ENCODE measurements around the gene MAML3. TPM values are rescaled to one million over a fixed set of nuclear protein-coding genes. Genes with fewer than 3 reads are reported as not detected.

MAML3 gene
- total RNA-seq, 4 donors from 2014 or later, result 2.4 to 50.5 (median 17.8) TPM

DNA sequence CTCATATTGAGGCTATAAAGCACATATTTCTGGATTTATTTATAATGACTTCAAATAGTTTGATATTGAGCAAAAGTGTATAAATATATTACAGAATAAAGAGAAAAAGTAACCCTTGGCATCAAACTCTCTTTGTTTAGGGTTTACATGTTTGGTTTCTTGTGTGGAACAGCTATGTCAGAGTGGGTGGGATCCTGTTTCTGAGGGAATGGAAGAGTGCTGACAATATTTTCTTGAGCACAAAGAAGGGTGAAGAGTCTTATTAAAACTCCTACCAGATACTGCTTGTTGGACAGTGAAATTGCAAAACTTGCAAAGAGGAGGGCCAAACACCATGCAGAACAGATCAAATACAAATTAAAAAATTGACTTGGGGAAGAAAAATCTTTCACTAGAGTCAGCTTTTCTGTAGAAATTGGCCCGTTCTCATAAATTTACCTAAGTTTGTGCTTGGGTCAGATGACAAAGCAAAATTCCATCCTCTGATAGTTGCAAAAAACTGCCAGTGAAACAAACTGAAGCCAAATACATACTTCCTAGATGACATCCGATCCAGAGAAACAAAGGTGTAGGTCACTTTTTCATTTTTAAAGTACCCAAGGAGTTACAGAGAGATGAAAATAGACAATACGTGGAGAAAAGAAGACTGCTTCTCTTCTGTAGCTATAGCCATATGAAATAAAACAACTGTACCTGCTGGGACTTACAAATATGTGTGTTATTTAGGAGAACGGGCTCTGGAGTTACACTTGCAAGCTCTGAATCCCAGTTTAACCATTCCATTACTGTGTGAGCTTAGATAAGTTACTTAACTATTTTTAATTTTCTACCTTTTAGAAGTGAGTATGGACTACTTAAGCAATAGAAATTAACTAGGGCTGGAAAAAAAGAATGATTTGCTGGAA, 133.3 kb downstream of the MAML3 start:
- TF ChIP-seq POLR2A (IDR thresholded peaks at IDR 0.05), result no peak
- TF ChIP-seq, protein P1, sequence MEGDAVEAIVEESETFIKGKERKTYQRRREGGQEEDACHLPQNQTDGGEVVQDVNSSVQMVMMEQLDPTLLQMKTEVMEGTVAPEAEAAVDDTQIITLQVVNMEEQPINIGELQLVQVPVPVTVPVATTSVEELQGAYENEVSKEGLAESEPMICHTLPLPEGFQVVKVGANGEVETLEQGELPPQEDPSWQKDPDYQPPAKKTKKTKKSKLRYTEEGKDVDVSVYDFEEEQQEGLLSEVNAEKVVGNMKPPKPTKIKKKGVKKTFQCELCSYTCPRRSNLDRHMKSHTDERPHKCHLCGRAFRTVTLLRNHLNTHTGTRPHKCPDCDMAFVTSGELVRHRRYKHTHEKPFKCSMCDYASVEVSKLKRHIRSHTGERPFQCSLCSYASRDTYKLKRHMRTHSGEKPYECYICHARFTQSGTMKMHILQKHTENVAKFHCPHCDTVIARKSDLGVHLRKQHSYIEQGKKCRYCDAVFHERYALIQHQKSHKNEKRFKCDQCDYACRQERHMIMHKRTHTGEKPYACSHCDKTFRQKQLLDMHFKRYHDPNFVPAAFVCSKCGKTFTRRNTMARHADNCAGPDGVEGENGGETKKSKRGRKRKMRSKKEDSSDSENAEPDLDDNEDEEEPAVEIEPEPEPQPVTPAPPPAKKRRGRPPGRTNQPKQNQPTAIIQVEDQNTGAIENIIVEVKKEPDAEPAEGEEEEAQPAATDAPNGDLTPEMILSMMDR (IDR thresholded peaks at IDR 0.05), result no peak
- Histone ChIP-seq H3K9me3 (no peaks in the 10 kb centered on the region), H3K4me1 (peaks cover 0 to 5% of the 10 kb centered on the region in 2 donors), H3K36me3 (no peaks in the 10 kb centered on the region), H3K4me3 (no peak overlapping the region), H3K27me3 (no peaks in the 10 kb centered on the region), H3K27ac (peak overlapping the region; percentile 60 to 64)
- DNase-seq, result no peak
- intact Hi-C loops (cut with DNase I; ENCODE audit: low total_unique reads), result no loop called here

GRCh38 chr4:140019619-140020347, 134.2 kb downstream of the MAML3 start:
- no peak for DNase-seq
- H3K27ac ChIP-seq, result peak overlapping the region; percentile 60 to 64
- no peaks in the 10 kb centered on the region for H3K27me3 ChIP-seq
- TF ChIP-seq POLR2A (IDR thresholded peaks at IDR 0.05), result no peak
- TF ChIP-seq, protein P1 (IDR thresholded peaks at IDR 0.05), result no peak
- no peak overlapping the region for H3K4me3 ChIP-seq
- peaks cover 0 to 5% of the 10 kb centered on the region in 2 donors for H3K4me1 ChIP-seq
- no peaks in the 10 kb centered on the region for H3K9me3 ChIP-seq
- H3K36me3 ChIP-seq, result no peaks in the 10 kb centered on the region
- intact Hi-C loops (cut with DNase I; ENCODE audit: low total_unique reads), result no loop called here

DNA sequence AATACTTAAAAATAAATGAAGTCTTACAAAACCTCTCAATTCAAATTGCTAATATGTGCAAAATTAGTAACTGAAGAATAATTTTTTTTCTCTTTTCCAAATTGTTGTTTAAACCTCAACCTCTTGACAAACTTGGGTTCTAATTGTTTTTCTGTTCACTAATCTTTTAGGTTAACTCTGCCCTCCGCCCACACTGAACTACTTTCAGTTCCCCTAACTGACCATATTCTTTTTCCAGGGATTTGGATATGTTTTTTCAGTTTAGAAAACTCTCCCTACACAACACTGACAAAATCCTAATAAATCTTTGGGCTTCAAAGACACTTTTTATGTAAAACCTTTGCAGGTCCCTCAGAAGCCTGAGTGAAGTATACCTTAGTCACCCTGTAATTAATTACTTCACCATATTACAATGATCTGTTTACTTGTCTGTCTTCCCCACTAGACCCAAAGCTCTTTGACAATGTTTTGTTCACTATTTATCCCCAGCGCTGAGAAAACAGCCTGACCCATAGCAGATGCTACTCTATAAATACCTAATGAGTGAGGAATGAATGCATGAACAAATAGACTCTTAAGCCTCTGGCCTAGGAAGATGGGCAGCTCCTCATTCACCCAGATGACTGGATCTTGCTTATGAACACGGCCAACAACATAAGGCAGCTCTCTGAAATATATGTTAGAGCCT, 134.9 kb downstream of the MAML3 start:
- no peak for DNase-seq
- Histone ChIP-seq H3K4me1 (peaks cover 0 to 5% of the 10 kb centered on the region in 2 donors), H3K9me3 (no peaks in the 10 kb centered on the region), H3K4me3 (no peak overlapping the region), H3K27ac (peak overlapping the region; percentile 60 to 64), H3K36me3 (no peaks in the 10 kb centered on the region), H3K27me3 (no peaks in the 10 kb centered on the region)
- TF ChIP-seq, protein P1 (IDR thresholded peaks at IDR 0.05), result no peak
- TF ChIP-seq POLR2A (IDR thresholded peaks at IDR 0.05), result no peak
- intact Hi-C loops (cut with DNase I; ENCODE audit: low total_unique reads), result no loop called here

DNA sequence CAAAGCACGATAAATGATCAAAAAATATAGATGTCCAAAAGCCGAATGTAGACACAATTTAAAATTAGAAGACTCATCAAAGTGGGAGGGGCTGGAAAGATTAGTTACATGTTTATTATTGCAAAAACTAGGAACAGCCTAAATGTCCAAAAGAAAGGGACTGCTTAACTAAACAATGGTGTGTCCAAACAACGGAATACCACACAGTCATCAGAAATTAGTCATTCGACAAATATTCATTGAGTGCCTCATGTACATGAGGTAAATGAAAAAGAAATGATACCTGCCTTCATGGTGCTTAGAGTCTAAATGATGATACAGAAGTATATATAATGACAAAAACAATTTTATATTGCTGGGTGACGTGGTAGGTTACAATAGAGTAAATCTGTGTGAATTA, 139.7 kb downstream of the MAML3 start:
- H3K36me3 ChIP-seq, result no peaks in the 10 kb centered on the region
- intact Hi-C loops (cut with DNase I; ENCODE audit: low total_unique reads), result no loop called here
- no peak overlapping the region for H3K4me3 ChIP-seq

More for the DNA sequence above, 139.7 kb downstream of the MAML3 start:
- Histone ChIP-seq H3K4me1 (no peaks in the 10 kb centered on the region), H3K27me3 (no peaks in the 10 kb centered on the region), H3K9me3 (no peaks in the 10 kb centered on the region), H3K27ac (no peak overlapping the region)
- no peak for TF ChIP-seq POLR2A (IDR thresholded peaks at IDR 0.05)
- TF ChIP-seq, protein P1 (IDR thresholded peaks at IDR 0.05), result no peak
- no peak for DNase-seq

All from uterus (tissue), 4 donors.